K562 (cell line): Measurements from ENCODE around the gene SPATA32.

Experiments used
- ADNP ChIP-seq: fragments of 200-800 bp; sonication (Bioruptor generic); IDR thresholded peaks from 2 replicates; pipeline ENCODE4 v1.6.1; 2016; ENCODE audit warnings: missing genetic modification characterization, missing compliant biosample characterization
- CAMTA2 ChIP-seq: fragments of 250-450 bp; sonication (Bioruptor Pico); conservative IDR thresholded peaks from 2 replicates; pipeline ENCODE4 v1.5.1; 2022
- CSDE1 ChIP-seq, 2 experiments: fragments of 450-650 bp; IDR thresholded peaks; 2 replicates each; pipeline ENCODE4 v1.6.1; 2016; ENCODE audit warnings: mild to moderate bottlenecking in 1 of 2
- PHB ChIP-seq: fragments of 250-450 bp; sonication (Bioruptor Pico); IDR thresholded peaks from 2 replicates; pipeline ENCODE4 v1.5.0; 2021
- POLR2A ChIP-seq: fragments of 450-650 bp; conservative IDR thresholded peaks from 2 replicates; pipeline ENCODE4 v1.6.1; 2016
- ZBTB1 ChIP-seq: sonication (generic); formaldehyde crosslinking; IDR thresholded peaks from 2 replicates; pipeline ENCODE4 v1.8.1; 2023; ENCODE audit warnings: missing genetic modification reagents, low read depth, mild to moderate bottlenecking, borderline replicate concordance
- TF ChIP-seq, protein P1 (sequence below), 3 experiments: IDR thresholded peaks in 2 of 3; conservative IDR thresholded peaks in 1 of 3; 2 replicates each; pipeline ENCODE4 v1.5.1; 2011 to 2012; ENCODE audit warnings: low read length in 3 of 3, mild to moderate bottlenecking in 3 of 3, control low read depth in 2 of 3, improper control_type of control experiment in 1 of 3, inconsistent platforms in 1 of 3, low read depth in 1 of 3, mixed read lengths in 1 of 3, moderate library complexity in 1 of 3; ENCODE audit not compliant: insufficient read depth in 2 of 3

DNA sequence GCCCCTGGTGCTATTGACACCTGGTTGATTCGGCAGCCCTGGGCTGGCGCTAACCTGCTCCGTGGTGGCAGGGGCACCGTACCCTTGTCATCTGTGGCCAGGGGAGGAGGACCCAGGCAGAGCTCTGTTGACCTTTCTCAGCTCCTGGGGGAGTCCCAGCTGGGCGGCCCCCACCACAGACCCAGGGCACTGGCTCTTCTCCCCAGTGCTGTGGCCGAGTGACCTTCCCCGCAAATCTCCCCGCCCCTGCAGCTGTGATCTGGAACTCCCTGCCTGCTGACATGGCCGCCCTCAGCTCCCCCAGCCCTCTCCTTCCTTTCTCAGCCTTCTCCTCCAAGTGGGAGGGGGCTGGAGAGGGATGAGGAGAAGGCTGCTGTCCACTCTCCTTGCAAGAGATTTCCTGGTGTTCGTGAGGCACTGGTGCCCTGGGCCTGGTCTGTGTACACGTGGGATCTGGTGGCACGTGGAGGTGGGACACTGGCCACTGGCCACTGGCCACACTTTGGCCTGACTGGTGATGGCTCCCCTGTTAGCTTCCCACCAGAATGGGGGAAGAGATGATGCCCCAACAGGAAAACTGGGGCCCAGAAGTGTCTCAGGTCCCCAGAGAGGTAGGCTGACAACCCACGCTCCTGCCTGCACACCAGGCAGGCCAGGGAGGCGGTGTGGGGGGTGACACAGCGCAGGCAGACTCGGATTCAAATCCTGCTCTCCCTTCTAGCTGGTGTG is 32.0 kb downstream of the SPATA32 start:
- TF ChIP-seq ADNP (tag) (no peak), ZBTB1 (CRISPR knock-in tag) (no peak), POLR2A (no peak), CSDE1 (IDR thresholded peaks at IDR 0.05) (no peak), PHB (CRISPR knock-in tag) (no peak), CAMTA2 (CRISPR knock-in tag) (no peak)
- TF ChIP-seq, protein P1, sequence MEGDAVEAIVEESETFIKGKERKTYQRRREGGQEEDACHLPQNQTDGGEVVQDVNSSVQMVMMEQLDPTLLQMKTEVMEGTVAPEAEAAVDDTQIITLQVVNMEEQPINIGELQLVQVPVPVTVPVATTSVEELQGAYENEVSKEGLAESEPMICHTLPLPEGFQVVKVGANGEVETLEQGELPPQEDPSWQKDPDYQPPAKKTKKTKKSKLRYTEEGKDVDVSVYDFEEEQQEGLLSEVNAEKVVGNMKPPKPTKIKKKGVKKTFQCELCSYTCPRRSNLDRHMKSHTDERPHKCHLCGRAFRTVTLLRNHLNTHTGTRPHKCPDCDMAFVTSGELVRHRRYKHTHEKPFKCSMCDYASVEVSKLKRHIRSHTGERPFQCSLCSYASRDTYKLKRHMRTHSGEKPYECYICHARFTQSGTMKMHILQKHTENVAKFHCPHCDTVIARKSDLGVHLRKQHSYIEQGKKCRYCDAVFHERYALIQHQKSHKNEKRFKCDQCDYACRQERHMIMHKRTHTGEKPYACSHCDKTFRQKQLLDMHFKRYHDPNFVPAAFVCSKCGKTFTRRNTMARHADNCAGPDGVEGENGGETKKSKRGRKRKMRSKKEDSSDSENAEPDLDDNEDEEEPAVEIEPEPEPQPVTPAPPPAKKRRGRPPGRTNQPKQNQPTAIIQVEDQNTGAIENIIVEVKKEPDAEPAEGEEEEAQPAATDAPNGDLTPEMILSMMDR (IDR thresholded peaks at IDR 0.05 in 2 of 3, conservative IDR thresholded peaks at IDR 0.05 in 1 of 3; ENCODE audit: insufficient read depth in 2 of 3, low read depth in 1 of 3, low read length in 3 of 3) = no peak
